ENCODE measurements around the gene SUMF1.

Gene SUMF1

GRCh38 chr3:4466741-4467521 is at the start of gene SUMF1:
Gene SUMF1 (minus strand): TSS chr3:4467269. CDS start chr3:4467245, 24 bp downstream.
- H3K27me3 Mint-ChIP-seq, result no peaks in the 10 kb centered on the region
- H3K4me3 Mint-ChIP-seq, result peak within 1 kb of the TSS; percentile 93
- H3K36me3 Mint-ChIP-seq, result no peaks in the 10 kb centered on the region
- no peaks in the 10 kb centered on the region for H3K9me3 Mint-ChIP-seq
- H3K27ac Mint-ChIP-seq, result peak within 1 kb of the TSS; percentile 90
- peaks cover 17% of the 10 kb centered on the region for H3K4me1 Mint-ChIP-seq

- H3K36me3 Mint-ChIP-seq, result no peaks in the 10 kb centered on the region
- peak overlapping the region; percentile 74 for H3K27ac Mint-ChIP-seq
- H3K4me3 Mint-ChIP-seq, result no peak overlapping the region
- H3K9me3 Mint-ChIP-seq, result no peaks in the 10 kb centered on the region
- peaks cover 65% of the 10 kb centered on the region for H3K4me1 Mint-ChIP-seq
- no peaks in the 10 kb centered on the region for H3K27me3 Mint-ChIP-seq
Observed at GRCh38 chr3:4515916-4516579, 49.0 kb upstream of the SUMF1 start.

GRCh38 chr3:4514916-4515315 is 47.8 kb upstream of the SUMF1 start:
- H3K9me3 Mint-ChIP-seq, result no peaks in the 10 kb centered on the region
- H3K4me1 Mint-ChIP-seq, result peaks cover 76% of the 10 kb centered on the region
- peaks cover 1% of the 10 kb centered on the region for H3K36me3 Mint-ChIP-seq
- peak overlapping the region; percentile 5 for H3K27ac Mint-ChIP-seq
- H3K4me3 Mint-ChIP-seq, result no peak overlapping the region
- no peaks in the 10 kb centered on the region for H3K27me3 Mint-ChIP-seq

- H3K4me1 Mint-ChIP-seq, result peaks cover 72% of the 10 kb centered on the region
- H3K4me3 Mint-ChIP-seq, result no peak overlapping the region
- no peaks in the 10 kb centered on the region for H3K9me3 Mint-ChIP-seq
- peaks cover 1% of the 10 kb centered on the region for H3K36me3 Mint-ChIP-seq
- peak overlapping the region; percentile 24 for H3K27ac Mint-ChIP-seq
- H3K27me3 Mint-ChIP-seq, result no peaks in the 10 kb centered on the region
Observed at GRCh38 chr3:4514321-4514720, 47.3 kb upstream of the SUMF1 start.

GRCh38 chr3:4512895-4513616 is 46.0 kb upstream of the SUMF1 start:
- no peaks in the 10 kb centered on the region for H3K9me3 Mint-ChIP-seq
- peaks cover 72% of the 10 kb centered on the region for H3K4me1 Mint-ChIP-seq
- no peaks in the 10 kb centered on the region for H3K27me3 Mint-ChIP-seq
- peak overlapping the region; percentile 25 for H3K27ac Mint-ChIP-seq
- no peak overlapping the region for H3K4me3 Mint-ChIP-seq
- H3K36me3 Mint-ChIP-seq, result peaks cover 4% of the 10 kb centered on the region

GRCh38 chr3:4511491-4512262 is 44.6 kb upstream of the SUMF1 start:
- H3K9me3 Mint-ChIP-seq, result no peaks in the 10 kb centered on the region
- peaks cover 73% of the 10 kb centered on the region for H3K4me1 Mint-ChIP-seq
- peaks cover 4% of the 10 kb centered on the region for H3K36me3 Mint-ChIP-seq
- peak overlapping the region; percentile 25 for H3K27ac Mint-ChIP-seq
- no peak overlapping the region for H3K4me3 Mint-ChIP-seq
- no peaks in the 10 kb centered on the region for H3K27me3 Mint-ChIP-seq

- Mint-ChIP-seq H3K36me3 (peaks cover 8% of the 10 kb centered on the region), H3K4me1 (peaks cover 76% of the 10 kb centered on the region), H3K27ac (peak overlapping the region; percentile 20), H3K9me3 (no peaks in the 10 kb centered on the region), H3K27me3 (no peaks in the 10 kb centered on the region), H3K4me3 (no peak overlapping the region)
Observed at GRCh38 chr3:4509983-4510755, 43.1 kb upstream of the SUMF1 start.

- Mint-ChIP-seq H3K27me3 (no peaks in the 10 kb centered on the region), H3K4me3 (no peak overlapping the region), H3K9me3 (no peaks in the 10 kb centered on the region), H3K36me3 (peaks cover 8% of the 10 kb centered on the region), H3K4me1 (peaks cover 82% of the 10 kb centered on the region), H3K27ac (no peak overlapping the region)
Observed at GRCh38 chr3:4509043-4509442, 42.0 kb upstream of the SUMF1 start.

GRCh38 chr3:4508048-4508981 is 41.2 kb upstream of the SUMF1 start:
- Mint-ChIP-seq H3K4me1 (peaks cover 89% of the 10 kb centered on the region), H3K9me3 (no peaks in the 10 kb centered on the region), H3K36me3 (peaks cover 8% of the 10 kb centered on the region), H3K27me3 (no peaks in the 10 kb centered on the region), H3K27ac (no peak overlapping the region), H3K4me3 (no peak overlapping the region)

- no peaks in the 10 kb centered on the region for H3K9me3 Mint-ChIP-seq
- no peak overlapping the region for H3K27ac Mint-ChIP-seq
- H3K27me3 Mint-ChIP-seq, result no peaks in the 10 kb centered on the region
- no peak overlapping the region for H3K4me3 Mint-ChIP-seq
- H3K36me3 Mint-ChIP-seq, result peaks cover 8% of the 10 kb centered on the region
- H3K4me1 Mint-ChIP-seq, result peaks cover 86% of the 10 kb centered on the region
Observed at GRCh38 chr3:4507024-4507596, 40.0 kb upstream of the SUMF1 start.

- Mint-ChIP-seq H3K27me3 (no peaks in the 10 kb centered on the region), H3K4me3 (peak overlapping the region; percentile 17), H3K36me3 (peaks cover 8% of the 10 kb centered on the region), H3K4me1 (peaks cover 81% of the 10 kb centered on the region), H3K9me3 (no peaks in the 10 kb centered on the region), H3K27ac (no peak overlapping the region)
Observed at GRCh38 chr3:4506559-4507023, 39.5 kb upstream of the SUMF1 start.

- H3K27ac Mint-ChIP-seq, result peak overlapping the region; percentile 69
- H3K36me3 Mint-ChIP-seq, result peaks cover 7% of the 10 kb centered on the region
- H3K27me3 Mint-ChIP-seq, result no peaks in the 10 kb centered on the region
- peaks cover 78% of the 10 kb centered on the region for H3K4me1 Mint-ChIP-seq
- peak overlapping the region; percentile 31 for H3K4me3 Mint-ChIP-seq
- no peaks in the 10 kb centered on the region for H3K9me3 Mint-ChIP-seq
Observed at GRCh38 chr3:4505688-4506558, 38.9 kb upstream of the SUMF1 start.
